HEK293T (cell line): ENCODE measurements around the gene NCCRP1.

Experiments used
- CTCF ChIA-PET: fragments of 350-600 bp; formaldehyde crosslinking; extraction: SDS; loops from one replicate; lab custom pipeline; 2021; ENCODE audit warnings: antibody characterized with exemption, inconsistent platforms; lab: Yijun Ruan, JAX
- POLR2A ChIA-PET: fragments of 350-600 bp; formaldehyde crosslinking; extraction: SDS; loops from one replicate; lab custom pipeline; 2020; ENCODE audit warnings: antibody characterized with exemption, inconsistent platforms; lab: Yijun Ruan, JAX
- DNase-seq: peaks from one replicate; pipeline ENCODE4 v3.0.0; 2012; ENCODE audit warnings: mixed read lengths; ENCODE audit errors: extremely low spot score
- ARNT ChIP-seq: fragments of 450-650 bp; IDR thresholded peaks from 2 replicates; pipeline ENCODE4 v1.6.1; 2017; ENCODE audit warnings: mild to moderate bottlenecking
- BHLHE40 ChIP-seq: fragments of 450-650 bp; IDR thresholded peaks from 2 replicates; pipeline ENCODE4 v1.6.1; 2016; ENCODE audit warnings: mild to moderate bottlenecking, moderate library complexity, borderline replicate concordance
- CTBP1 ChIP-seq: fragments of 450-650 bp; IDR thresholded peaks from 2 replicates; pipeline ENCODE4 v1.6.1; 2016; ENCODE audit warnings: borderline replicate concordance
- ELF4 ChIP-seq: fragments of 450-650 bp; IDR thresholded peaks from 2 replicates; pipeline ENCODE4 v1.6.1; 2017; ENCODE audit warnings: antibody characterized with exemption
- FOXA1 ChIP-seq: fragments of 450-650 bp; IDR thresholded peaks from 2 replicates; pipeline ENCODE4 v1.6.1; 2016; ENCODE audit warnings: mild to moderate bottlenecking
- FOXK2 ChIP-seq: fragments of 450-650 bp; IDR thresholded peaks from 2 replicates; pipeline ENCODE4 v1.6.1; 2016; ENCODE audit warnings: mild to moderate bottlenecking
- FOXM1 ChIP-seq: fragments of 450-650 bp; IDR thresholded peaks from 2 replicates; pipeline ENCODE4 v1.6.1; 2017; ENCODE audit warnings: mild to moderate bottlenecking, borderline replicate concordance
- HDGF ChIP-seq: fragments of 450-650 bp; IDR thresholded peaks from 2 replicates; pipeline ENCODE4 v1.6.1; 2017; ENCODE audit warnings: antibody characterized with exemption, borderline replicate concordance
- L3MBTL2 ChIP-seq: fragments of 450-650 bp; conservative IDR thresholded peaks from 2 replicates; pipeline ENCODE4 v1.6.1; 2016; ENCODE audit warnings: mild to moderate bottlenecking
- LEF1 ChIP-seq: fragments of 450-650 bp; IDR thresholded peaks from 2 replicates; pipeline ENCODE4 v1.6.1; 2017; ENCODE audit warnings: mild to moderate bottlenecking, borderline replicate concordance
- NFRKB ChIP-seq: fragments of 450-650 bp; IDR thresholded peaks from 2 replicates; pipeline ENCODE4 v1.6.1; 2016; ENCODE audit warnings: mild to moderate bottlenecking, moderate library complexity
- SP1 ChIP-seq: fragments of 450-650 bp; IDR thresholded peaks from 2 replicates; pipeline ENCODE4 v1.6.1; 2017
- SUZ12 ChIP-seq: fragments of 450-650 bp; IDR thresholded peaks from 2 replicates; pipeline ENCODE4 v1.6.1; 2016; ENCODE audit warnings: mild to moderate bottlenecking
- TARDBP ChIP-seq: fragments of 450-650 bp; IDR thresholded peaks from 2 replicates; pipeline ENCODE4 v1.6.1; 2016
- TF ChIP-seq, protein P1 (sequence below): fragments of 450-650 bp; IDR thresholded peaks from 2 replicates; pipeline ENCODE4 v1.6.1; 2016

NCCRP1 gene

DNA sequence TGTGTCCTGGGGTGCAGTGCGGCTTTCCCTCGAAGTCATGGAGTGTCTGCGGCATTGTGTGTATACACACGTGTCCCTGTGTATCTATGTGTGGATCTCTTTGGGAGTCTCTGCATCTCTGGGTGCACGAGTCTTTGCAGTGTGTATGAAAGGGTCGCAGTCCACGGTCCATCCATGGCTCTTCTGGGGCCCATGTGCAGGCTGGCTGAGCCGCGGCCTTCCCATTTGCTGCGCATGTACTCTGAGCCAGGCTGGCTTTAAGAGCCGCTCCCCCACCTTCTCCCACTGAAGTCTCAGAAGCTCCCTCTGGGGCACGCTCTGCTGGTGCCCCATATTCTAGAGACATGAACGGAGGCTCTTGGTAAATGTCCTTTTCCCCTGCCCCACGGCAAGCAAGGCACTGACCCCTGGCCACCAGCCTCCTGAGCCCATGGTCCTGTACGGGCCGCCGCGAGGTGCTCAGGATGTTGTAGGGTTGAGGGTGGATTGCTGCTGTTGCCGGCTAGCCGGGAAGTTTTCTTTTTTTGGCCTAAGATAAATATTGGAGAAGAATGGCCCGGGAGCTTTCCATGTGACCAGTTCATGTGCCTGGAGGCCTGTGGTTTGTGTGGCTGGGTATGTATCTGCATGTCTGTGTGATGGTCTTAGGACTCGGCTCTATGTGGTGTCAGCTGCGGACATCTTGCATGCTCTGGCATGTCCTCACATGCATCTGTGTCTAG, 39.3 kb upstream of the NCCRP1 start:
- DNase-seq = no peak
- POLR2A ChIA-PET = no interaction called here
- CTCF ChIA-PET = no interaction called here
- TF ChIP-seq LEF1 (no peak), CTBP1 (no peak), SUZ12 (no peak), ARNT (no peak), ELF4 (no peak)
- TF ChIP-seq, protein P1, sequence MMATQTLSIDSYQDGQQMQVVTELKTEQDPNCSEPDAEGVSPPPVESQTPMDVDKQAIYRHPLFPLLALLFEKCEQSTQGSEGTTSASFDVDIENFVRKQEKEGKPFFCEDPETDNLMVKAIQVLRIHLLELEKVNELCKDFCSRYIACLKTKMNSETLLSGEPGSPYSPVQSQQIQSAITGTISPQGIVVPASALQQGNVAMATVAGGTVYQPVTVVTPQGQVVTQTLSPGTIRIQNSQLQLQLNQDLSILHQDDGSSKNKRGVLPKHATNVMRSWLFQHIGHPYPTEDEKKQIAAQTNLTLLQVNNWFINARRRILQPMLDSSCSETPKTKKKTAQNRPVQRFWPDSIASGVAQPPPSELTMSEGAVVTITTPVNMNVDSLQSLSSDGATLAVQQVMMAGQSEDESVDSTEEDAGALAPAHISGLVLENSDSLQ = no peak

DNA sequence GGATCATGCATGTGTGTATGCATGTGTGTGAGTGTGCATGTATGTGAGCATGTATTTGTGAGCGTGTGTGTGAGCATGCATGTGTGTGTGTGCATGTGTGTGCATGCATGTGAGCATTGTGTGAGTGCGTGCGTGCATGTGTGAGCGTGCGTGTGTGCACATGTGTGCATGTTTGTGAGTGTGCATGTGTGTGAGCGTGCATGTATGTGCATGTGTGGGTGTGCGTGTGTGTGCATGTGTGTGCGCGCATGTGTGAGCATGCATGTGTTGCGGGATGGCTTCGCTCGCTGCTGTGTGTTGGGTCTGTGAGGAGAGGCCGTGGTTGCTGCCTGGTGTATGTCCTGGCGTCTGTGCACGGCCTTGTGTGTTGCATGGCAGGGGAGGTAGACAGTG, 38.8 kb upstream of the NCCRP1 start:
- CTCF ChIA-PET = no interaction called here
- POLR2A ChIA-PET = no interaction called here
- TF ChIP-seq FOXK2 = no peak
- no peak for TF ChIP-seq HDGF
- no peak for DNase-seq

DNA sequence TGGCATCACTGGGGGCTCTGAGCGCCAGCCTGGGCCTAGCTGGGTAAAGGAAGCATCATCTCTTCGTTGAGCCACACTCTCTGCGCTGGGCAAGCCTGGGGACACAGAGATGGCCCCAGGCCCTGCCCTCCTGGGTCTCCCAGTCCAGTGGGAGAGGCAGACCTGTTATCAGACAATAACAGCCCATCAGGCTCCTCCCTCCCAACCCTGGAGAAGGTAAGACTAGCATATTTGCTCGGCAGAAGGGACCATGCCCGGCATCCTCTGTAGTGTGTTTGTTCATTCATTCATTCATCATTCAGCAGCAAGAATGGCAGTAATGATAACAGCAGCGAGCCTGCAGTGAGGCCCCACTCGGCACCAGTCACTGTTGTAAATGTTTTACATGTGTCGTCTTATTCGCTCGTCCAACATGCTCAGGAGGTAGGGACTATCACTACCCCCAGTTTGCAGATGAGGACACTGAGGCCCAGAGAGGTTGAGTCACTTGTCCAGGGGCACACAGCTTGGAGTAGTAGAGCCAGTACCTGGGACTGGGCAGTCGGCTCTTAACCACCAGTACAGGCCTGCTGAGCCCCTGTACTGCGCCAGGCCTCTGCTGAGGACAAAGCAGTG, 38.0 kb upstream of the NCCRP1 start:
- ChIA-PET CTCF (no interaction called here), POLR2A (no interaction called here)
- DNase-seq = no peak
- TF ChIP-seq ELF4 (no peak), BHLHE40 (no peak), FOXK2 (no peak), FOXM1 (no peak), FOXA1 (no peak), HDGF (no peak), LEF1 (no peak), NFRKB (no peak), SP1 (no peak), CTBP1 (no peak)
- TF ChIP-seq, protein P1 = no peak

DNA sequence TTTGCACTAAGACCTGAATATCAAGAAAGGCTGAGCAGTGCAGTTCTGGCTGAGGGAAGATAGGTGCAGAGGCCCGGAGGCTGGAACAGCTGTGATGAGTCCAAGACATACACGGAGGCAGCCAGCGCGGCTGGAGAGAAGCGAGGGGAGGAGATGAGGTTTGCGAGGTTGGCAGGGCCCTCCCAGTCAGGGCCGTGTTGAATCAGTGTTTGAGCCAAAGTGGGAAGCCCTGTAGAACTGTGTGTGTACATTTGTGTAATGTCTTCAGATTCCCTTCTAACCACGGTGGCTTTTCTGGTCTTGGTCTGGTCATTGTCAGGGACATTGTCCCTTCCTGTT, 36.3 kb upstream of the NCCRP1 start:
- TF ChIP-seq SP1 (no peak), SUZ12 (no peak), FOXK2 (no peak)
- TF ChIP-seq, protein P1 = no peak
- ChIA-PET CTCF (no interaction called here), POLR2A (no interaction called here)
- no peak for DNase-seq

DNA sequence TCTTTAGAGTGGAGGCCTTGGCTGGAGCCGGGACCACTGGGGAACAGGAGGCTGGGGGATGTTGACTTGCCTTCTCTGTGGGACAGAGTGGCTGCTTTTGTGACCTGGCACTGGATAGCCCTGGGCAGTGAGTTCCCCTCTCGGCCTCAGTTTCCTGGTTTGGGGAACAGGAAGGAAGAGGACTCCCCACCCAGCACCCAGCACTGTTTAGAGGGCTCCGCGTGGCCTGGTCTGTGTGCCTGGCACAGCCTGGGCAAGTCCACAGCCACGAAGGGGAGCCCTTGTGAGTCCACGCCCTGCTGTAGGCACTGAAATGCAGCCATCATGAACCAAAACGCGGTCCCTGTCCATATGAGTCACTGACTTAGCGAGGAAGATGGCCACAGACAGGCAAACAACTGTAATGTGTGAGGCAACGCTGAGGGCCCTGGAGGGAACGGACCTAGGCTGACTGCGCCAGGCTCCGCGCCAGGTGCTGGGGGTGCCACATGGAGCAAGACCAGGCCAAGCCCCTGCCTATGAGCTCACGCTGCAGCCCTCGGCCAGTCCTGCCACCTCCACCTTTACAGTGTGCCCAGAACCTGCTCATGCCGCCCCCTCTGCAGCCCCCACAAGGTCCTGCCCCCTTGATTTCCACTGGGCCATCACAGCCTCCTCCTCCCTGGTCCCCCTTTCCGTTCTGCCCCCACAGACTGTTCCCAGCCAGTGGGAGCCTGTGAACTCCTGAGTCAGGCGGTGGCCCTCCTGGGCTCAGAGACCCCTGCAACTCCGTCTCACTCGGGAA, 35.7 kb upstream of the NCCRP1 start:
- CTCF ChIA-PET = no interaction called here
- no peak for DNase-seq
- no peak for TF ChIP-seq L3MBTL2
- TF ChIP-seq, protein P1 = no peak
- TF ChIP-seq ARNT = no peak
- no peak for TF ChIP-seq TARDBP
- no peak for TF ChIP-seq BHLHE40
- no peak for TF ChIP-seq ELF4
- POLR2A ChIA-PET = no interaction called here

DNA sequence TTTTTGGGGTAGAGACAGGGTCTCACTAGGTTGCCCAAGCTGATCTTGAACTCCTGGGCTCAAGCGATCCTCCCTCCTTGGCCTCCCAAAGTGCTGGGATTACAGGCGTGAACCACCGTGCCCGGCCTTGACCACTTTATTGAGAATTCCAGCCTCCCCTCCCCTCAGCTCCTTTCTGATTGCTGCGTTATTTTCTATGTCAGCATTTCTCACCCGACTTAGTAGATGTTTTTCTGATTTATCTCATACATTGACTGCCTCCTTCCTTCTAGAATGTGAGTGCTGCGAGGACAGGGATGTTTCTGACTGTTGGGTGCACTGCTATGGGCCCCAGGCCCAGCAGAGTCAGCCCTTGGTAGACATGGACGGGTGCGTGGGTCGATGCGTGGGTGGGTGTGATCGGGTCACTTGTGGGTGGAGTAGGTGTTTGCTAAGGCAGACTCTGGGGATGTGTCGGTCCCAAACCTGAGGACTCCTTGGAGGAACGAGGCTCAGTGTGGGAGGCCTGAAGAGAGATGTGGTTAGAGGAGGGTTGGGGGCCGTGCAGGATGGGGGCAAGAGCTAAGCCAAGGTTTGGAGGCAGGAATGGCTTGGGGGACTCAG, 34.2 kb upstream of the NCCRP1 start:
- ChIA-PET POLR2A (no interaction called here), CTCF (no interaction called here)
- DNase-seq = no peak
- TF ChIP-seq TARDBP (no peak), FOXK2 (no peak)
- TF ChIP-seq, protein P1 = no peak
